K562 (cell line): Measurements from ENCODE around the gene ICAM3. TPM values are rescaled to one million over a fixed set of nuclear protein-coding genes. Genes with fewer than 3 reads are reported as not detected.

ENCODE experiments used
- CHAMP1 ChIP-seq: fragments of 450-650 bp; IDR thresholded peaks from 2 replicates; pipeline ENCODE4 v1.6.1; 2016; ENCODE audit warnings: mild to moderate bottlenecking
- GATA2 ChIP-seq: sonication (generic); formaldehyde crosslinking; IDR thresholded peaks from 2 replicates; pipeline ENCODE4 v1.4.0; 2020; ENCODE audit warnings: mild to moderate bottlenecking, missing genetic modification reagents
- MCM2 ChIP-seq: fragments of 450-650 bp; IDR thresholded peaks from 2 replicates; pipeline ENCODE4 v1.6.1; 2017; ENCODE audit warnings: low read depth, mild to moderate bottlenecking
- NR2C2 ChIP-seq, 2 experiments: fragments of 200-800 bp in 1 of 2; sonication (Bioruptor generic) in 1 of 2; sonication (generic) in 1 of 2; formaldehyde crosslinking in 1 of 2; IDR thresholded peaks; 2 replicates each; pipeline versions ENCODE4 v1.6.1 to v1.8.0; 2016 to 2022; ENCODE audit warnings: mild to moderate bottlenecking in 1 of 2, missing compliant biosample characterization in 1 of 2, missing genetic modification characterization in 1 of 2, missing genetic modification reagents in 1 of 2
- NR4A1 ChIP-seq, 2 experiments: fragments of 250-450 bp in 1 of 2; fragments of 450-650 bp in 1 of 2; sonication (Bioruptor Pico) in 1 of 2; IDR thresholded peaks; 2 replicates each; pipeline versions ENCODE4 v1.4.0 to v1.6.1; 2016 to 2020; ENCODE audit warnings: mild to moderate bottlenecking in 2 of 2, missing compliant biosample characterization in 1 of 2, missing genetic modification characterization in 1 of 2, moderate library complexity in 1 of 2
- YBX1 ChIP-seq: fragments of 450-650 bp; IDR thresholded peaks from 2 replicates; pipeline ENCODE4 v1.7.1; 2016; ENCODE audit warnings: mild to moderate bottlenecking
- ZFX ChIP-seq: sonication (generic); formaldehyde crosslinking; IDR thresholded peaks from 2 replicates; pipeline ENCODE4 v1.8.0; 2022; ENCODE audit warnings: mild to moderate bottlenecking, missing genetic modification reagents, moderate library complexity
- ZNF507 ChIP-seq: conservative IDR thresholded peaks from 2 replicates; pipeline ENCODE4 v1.6.1; 2017; ENCODE audit warnings: missing genetic modification characterization, missing compliant biosample characterization
- ZNF561 ChIP-seq: fragments of 450-650 bp; formaldehyde crosslinking; conservative IDR thresholded peaks from 2 replicates; pipeline ENCODE4 v1.4.0; 2020; ENCODE audit warnings: mild to moderate bottlenecking, moderate library complexity
- ZNF592 ChIP-seq: fragments of 450-650 bp; IDR thresholded peaks from 2 replicates; pipeline ENCODE4 v1.6.1; 2017; ENCODE audit warnings: antibody characterized with exemption, mild to moderate bottlenecking
- ZNF830 ChIP-seq: fragments of 250-450 bp; sonication (Bioruptor Pico); IDR thresholded peaks from 2 replicates; pipeline ENCODE4 v1.5.0; 2021; ENCODE audit warnings: mild to moderate bottlenecking
- polyA plus RNA-seq, 8 experiments: library from polyadenylated mRNA; depleted of rRNA in 4 of 8; stranded (reverse) in 5 of 8; unstranded in 3 of 8; fragments of >200 nt; fragmentation: Nextera tagmentation in 2 of 8; fragmentation: Illumina TruSeq in 1 of 8; extraction: Ambion mirVana in 2 of 8; extraction: Trizol in 1 of 8; gene quantifications; 2 replicates each; pipeline versions ENCODE4 v1.2.1 to v1.2.3, GENCODE V29; 2011 to 2014; ENCODE audit warnings: inconsistent platforms in 1 of 8, missing spikeins in 1 of 8
- total RNA-seq, 7 experiments: library from RNA; depleted of rRNA in 6 of 7; stranded (reverse); fragments of >200 nt in 6 of 7; fragmentation: Illumina TruSeq in 2 of 7; extraction: Trizol in 2 of 7; gene quantifications; 2 replicates each; pipeline versions ENCODE4 v1.2.1 to v1.2.3, GENCODE V29; 2011 to 2021; ENCODE audit warnings: low replicate concordance in 1 of 7
- TF ChIP-seq, protein P1 (sequence below): fragments of 250-450 bp; sonication (Bioruptor Pico); IDR thresholded peaks from 2 replicates; pipeline ENCODE4 v1.5.0; 2022; ENCODE audit warnings: mild to moderate bottlenecking

Gene ICAM3
- total and polyA plus RNA-seq, 9 of the 15 experiments (the other 6 are each of a cell fraction or from before 2014, with no cell fraction given) = 6.5 to 39.5 (median 24.2) TPM

GRCh38 chr19:10299545-10300458 lies 39.6 kb downstream of the ICAM3 start (continued):
- TF ChIP-seq ZFX (CRISPR knock-in tag) (peak; percentile 94), ZNF561 (CRISPR knock-in tag) (no peak), GATA2 (CRISPR knock-in tag) (peak; percentile 87), ZNF830 (CRISPR knock-in tag) (no peak), MCM2 (peak; percentile 78), YBX1 (no peak), ZNF592 (peak; percentile 91), NR2C2 (CRISPR knock-in tag; IDR thresholded peaks at IDR 0.05) (peak; percentile 79; the same call in 1 of the 2 replicates), NR2C2 (tag; IDR thresholded peaks at IDR 0.05) (peak; percentile 64; the same call in 1 of the 2 replicates), ZNF507 (no peak), NR4A1 (CRISPR knock-in tag; IDR thresholded peaks at IDR 0.05) (no peak), NR4A1 (tag; IDR thresholded peaks at IDR 0.05) (no peak; the same call in 1 of the 2 replicates), CHAMP1 (no peak; the same call in 1 of the 2 replicates)
- TF ChIP-seq, protein P1, sequence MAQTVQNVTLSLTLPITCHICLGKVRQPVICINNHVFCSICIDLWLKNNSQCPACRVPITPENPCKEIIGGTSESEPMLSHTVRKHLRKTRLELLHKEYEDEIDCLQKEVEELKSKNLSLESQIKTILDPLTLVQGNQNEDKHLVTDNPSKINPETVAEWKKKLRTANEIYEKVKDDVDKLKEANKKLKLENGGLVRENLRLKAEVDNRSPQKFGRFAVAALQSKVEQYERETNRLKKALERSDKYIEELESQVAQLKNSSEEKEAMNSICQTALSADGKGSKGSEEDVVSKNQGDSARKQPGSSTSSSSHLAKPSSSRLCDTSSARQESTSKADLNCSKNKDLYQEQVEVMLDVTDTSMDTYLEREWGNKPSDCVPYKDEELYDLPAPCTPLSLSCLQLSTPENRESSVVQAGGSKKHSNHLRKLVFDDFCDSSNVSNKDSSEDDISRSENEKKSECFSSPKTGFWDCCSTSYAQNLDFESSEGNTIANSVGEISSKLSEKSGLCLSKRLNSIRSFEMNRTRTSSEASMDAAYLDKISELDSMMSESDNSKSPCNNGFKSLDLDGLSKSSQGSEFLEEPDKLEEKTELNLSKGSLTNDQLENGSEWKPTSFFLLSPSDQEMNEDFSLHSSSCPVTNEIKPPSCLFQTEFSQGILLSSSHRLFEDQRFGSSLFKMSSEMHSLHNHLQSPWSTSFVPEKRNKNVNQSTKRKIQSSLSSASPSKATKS (CRISPR knock-in tag) = no peak
